T-helper 1 cell treated with Interleukin-12 subunit alpha and Interleukin-12 subunit beta and Interleukin-4 antibody, amounts not matched to agents 30 ng/mL and 1 ng/mL, for 36 hours (primary cell): ENCODE measurements around the gene TP53I13. TPM values are rescaled to one million over a fixed set of nuclear protein-coding genes. Genes with fewer than 3 reads are reported as not detected.
"Not testable (repeated sequence)": the region's sequence is repeated elsewhere in the genome, so short reads cannot be mapped to it uniquely, and the experiment has no call there.

Experiments used
- intact Hi-C: fragments of 100-400 bp; cut with micrococcal nuclease; formaldehyde crosslinking; loops from one replicate; pipeline ENCODE4 v1.15.1; 2024
- total RNA-seq: library from RNA; stranded (reverse); gene quantifications from 2 replicates; pipeline ENCODE4 v1.2.3, GENCODE V29; 2022

TP53I13 gene
- 69.2 and 69.8 TPM in 2 replicates for total RNA-seq

GRCh38 chr17:29568331-29569244, at the start of gene TP53I13:
Gene TP53I13 (plus strand): TSS chr17:29568701. CDS start chr17:29568759, 58 bp downstream.
- intact Hi-C loops = loop anchor here (1.0 to 5.0 kb wide), 12 partner anchors 21 to 856 kb away; partner anchors contain the start of genes GIT1, NEK8, NUFIP2 and PROCA1

- intact Hi-C loops = no loop called here
Measured at GRCh38 chr17:29524692-29525091, 43.8 kb upstream of the TP53I13 start.

GRCh38 chr17:29526322-29526721, 42.2 kb upstream of the TP53I13 start:
- intact Hi-C loops = no loop called here

- intact Hi-C loops = loop anchor here (10.0 kb wide), 1 partner anchor 59 kb away; no protein-coding TSS in a partner anchor
Measured at GRCh38 chr17:29533976-29534375, 34.5 kb upstream of the TP53I13 start.

GRCh38 chr17:29544066-29544465, 24.4 kb upstream of the TP53I13 start:
- intact Hi-C loops = loop anchor here (2.0 kb wide), 1 partner anchor 23 kb away; the partner anchor contains the start of gene ABHD15

- intact Hi-C loops = no loop called here
Measured at GRCh38 chr17:29546085-29546484, 22.4 kb upstream of the TP53I13 start.

GRCh38 chr17:29546830-29547229, 21.7 kb upstream of the TP53I13 start:
- intact Hi-C loops = no loop called here

GRCh38 chr17:29549177-29549923, 19.2 kb upstream of the TP53I13 start:
- intact Hi-C loops = no loop called here

GRCh38 chr17:29555840-29556239, 12.7 kb upstream of the TP53I13 start:
- intact Hi-C loops = no loop called here

- intact Hi-C loops = no loop called here
Measured at GRCh38 chr17:29557085-29557738, 11.3 kb upstream of the TP53I13 start.

- intact Hi-C loops = no loop called here
Measured at GRCh38 chr17:29557739-29558116, 10.8 kb upstream of the TP53I13 start.

GRCh38 chr17:29558139-29558538, 10.4 kb upstream of the TP53I13 start:
- intact Hi-C loops = not testable (repeated sequence)

GRCh38 chr17:29559640-29560039, 8.9 kb upstream of the TP53I13 start:
- intact Hi-C loops = no loop called here

- intact Hi-C loops = no loop called here
Measured at GRCh38 chr17:29560316-29560715, 8.2 kb upstream of the TP53I13 start.

- intact Hi-C loops = no loop called here
Measured at GRCh38 chr17:29561554-29562517, 6.7 kb upstream of the TP53I13 start.

GRCh38 chr17:29562615-29563014, 5.9 kb upstream of the TP53I13 start:
- intact Hi-C loops = no loop called here

GRCh38 chr17:29563816-29564215, 4.7 kb upstream of the TP53I13 start:
- intact Hi-C loops = no loop called here

GRCh38 chr17:29565643-29566472, 2.6 kb upstream of the TP53I13 start:
- intact Hi-C loops = loop anchor here (2.0 to 5.0 kb wide), 5 partner anchors 21 to 854 kb away; partner anchors contain the start of genes NEK8, PROCA1 and TLCD1
